Renal cortex interstitium (tissue), 15 donors: ENCODE measurements around the gene FBXO38. TPM values are rescaled to one million over a fixed set of nuclear protein-coding genes. Genes with fewer than 3 reads are reported as not detected.

Experiments used
- DNase-seq, 11 donors: peaks; one replicate each; pipeline ENCODE4 v3.0.0-alpha.2; 2013; ENCODE audit warnings: low read depth in 9 of 11, low spot score in 4 of 11; ENCODE audit errors: extremely low read depth in 1 of 11
- long read RNA-seq, 16 experiments: transcript quantifications; one replicate each; lab custom pipeline, GENCODE V29; 2026
- polyA plus RNA-seq, 3 donors: library from polyadenylated mRNA; unstranded; fragments of 120-200 nt; gene quantifications; one replicate each; pipeline ENCODE4 v1.2.1, GENCODE V29; 2013; ENCODE audit not compliant: insufficient read length in 3 of 3

FBXO38 gene
- 10 to 100 TPM; 39.9 to 50.6 (median 48.6) TPM for polyA plus RNA-seq
- long read RNA-seq, donor 1, full-length matches to known transcripts = 2 of 2 reads
- long read RNA-seq, donor 1, partial matches to known transcripts = 0 of 2 reads
- long read RNA-seq, donor 1, other reads (novel, unspliced or antisense) = 0 of 2 reads
- long read RNA-seq, donor 2, full-length matches to known transcripts = 3 of 8 reads
- long read RNA-seq, donor 2, partial matches to known transcripts = 5 of 8 reads
- long read RNA-seq, donor 2, other reads (novel, unspliced or antisense) = 0 of 8 reads
- long read RNA-seq, donor 3, full-length matches to known transcripts = 1 of 1 reads
- long read RNA-seq, donor 3, partial matches to known transcripts = 0 of 1 reads
- long read RNA-seq, donor 3, other reads (novel, unspliced or antisense) = 0 of 1 reads
- long read RNA-seq, donor 4, partial matches to known transcripts = 0 of 3 reads
- long read RNA-seq, donor 4, other reads (novel, unspliced or antisense) = 0 of 3 reads
- long read RNA-seq, donor 5 = 0 reads
- long read RNA-seq, donor 6, partial matches to known transcripts = 0 of 2 reads
- long read RNA-seq, donor 6, other reads (novel, unspliced or antisense) = 0 of 2 reads
- long read RNA-seq, donor 7, full-length matches to known transcripts = 2 of 2 reads
- long read RNA-seq, donor 7, partial matches to known transcripts = 0 of 2 reads
- long read RNA-seq, donor 7, other reads (novel, unspliced or antisense) = 0 of 2 reads
- long read RNA-seq, donor 8 = 0 reads
- long read RNA-seq, donor 9, full-length matches to known transcripts = 1 of 6 reads
- long read RNA-seq, donor 9, partial matches to known transcripts = 5 of 6 reads
- long read RNA-seq, donor 9, other reads (novel, unspliced or antisense) = 0 of 6 reads
- long read RNA-seq, donor 10, full-length matches to known transcripts = 2 of 2 reads
- long read RNA-seq, donor 10, partial matches to known transcripts = 0 of 2 reads
- long read RNA-seq, donor 10, other reads (novel, unspliced or antisense) = 0 of 2 reads
- long read RNA-seq, donor 11 = 0 reads
- long read RNA-seq, donor 12 = 0 reads
- long read RNA-seq, donor 13 = 0 reads
- long read RNA-seq, donor 14 = 0 reads
- long read RNA-seq, donor 15 = 0 reads
- long read RNA-seq, donor 16, full-length matches to known transcripts = 4 of 9 reads
- long read RNA-seq, donor 16, partial matches to known transcripts = 5 of 9 reads
- long read RNA-seq, donor 16, other reads (novel, unspliced or antisense) = 0 of 9 reads

GRCh38 chr5:148383564-148384379 is at the start of gene FBXO38:
Gene FBXO38, plus strand, starts transcription at chr5:148383958. Its CDS starts 10,819 bp downstream, at chr5:148394777.
- peak; percentile 90 to 97 (median 96) for DNase-seq

- DNase-seq = no peak
Observed at GRCh38 chr5:148335259-148335658, 48.5 kb upstream of the FBXO38 start, which contains the start of gene SPINK9. Gene SPINK9, plus strand, starts transcription at chr5:148335559. Its CDS starts 55 bp downstream, at chr5:148335614.

GRCh38 chr5:148336704-148337435 is 46.9 kb upstream of the FBXO38 start:
- no peak for DNase-seq

GRCh38 chr5:148342371-148343045 is 41.2 kb upstream of the FBXO38 start:
- DNase-seq = no peak

GRCh38 chr5:148343046-148343407 is 40.7 kb upstream of the FBXO38 start:
- DNase-seq = no peak

GRCh38 chr5:148343603-148344487 is 39.9 kb upstream of the FBXO38 start:
- DNase-seq = no peak

GRCh38 chr5:148347706-148348105 is 36.1 kb upstream of the FBXO38 start:
- DNase-seq = no peak

- no peak for DNase-seq
Observed at GRCh38 chr5:148352696-148353095, 31.1 kb upstream of the FBXO38 start.

- DNase-seq = no peak
Observed at GRCh38 chr5:148353634-148354033, 30.1 kb upstream of the FBXO38 start.

- no peak for DNase-seq
Observed at GRCh38 chr5:148364343-148364742, 19.4 kb upstream of the FBXO38 start.

GRCh38 chr5:148368299-148368698 is 15.5 kb upstream of the FBXO38 start:
- DNase-seq = no peak

GRCh38 chr5:148372166-148372725 is 11.5 kb upstream of the FBXO38 start:
- DNase-seq = no peak

GRCh38 chr5:148372893-148373292 is 10.9 kb upstream of the FBXO38 start:
- DNase-seq = no peak

- peak in 7 of 11 donors; percentile 3 to 24 (median 13) for DNase-seq
Observed at GRCh38 chr5:148374690-148375360, 8.9 kb upstream of the FBXO38 start.

- DNase-seq = no peak
Observed at GRCh38 chr5:148376198-148376597, 7.6 kb upstream of the FBXO38 start.
